Stimulated activated CD4-positive, alpha-beta T cell treated with anti-CD3 and anti-CD28 coated beads, TNF-alpha, amount 100 ng/mL, for 24 hours (primary cell): ENCODE results near the gene VAT1.

Experiments
- DNase-seq, 3 experiments: peaks; one replicate each; pipeline ENCODE4 v3.0.0-alpha.2; 2020; ENCODE audit warnings: low read depth in 3 of 3

Gene VAT1

DNA sequence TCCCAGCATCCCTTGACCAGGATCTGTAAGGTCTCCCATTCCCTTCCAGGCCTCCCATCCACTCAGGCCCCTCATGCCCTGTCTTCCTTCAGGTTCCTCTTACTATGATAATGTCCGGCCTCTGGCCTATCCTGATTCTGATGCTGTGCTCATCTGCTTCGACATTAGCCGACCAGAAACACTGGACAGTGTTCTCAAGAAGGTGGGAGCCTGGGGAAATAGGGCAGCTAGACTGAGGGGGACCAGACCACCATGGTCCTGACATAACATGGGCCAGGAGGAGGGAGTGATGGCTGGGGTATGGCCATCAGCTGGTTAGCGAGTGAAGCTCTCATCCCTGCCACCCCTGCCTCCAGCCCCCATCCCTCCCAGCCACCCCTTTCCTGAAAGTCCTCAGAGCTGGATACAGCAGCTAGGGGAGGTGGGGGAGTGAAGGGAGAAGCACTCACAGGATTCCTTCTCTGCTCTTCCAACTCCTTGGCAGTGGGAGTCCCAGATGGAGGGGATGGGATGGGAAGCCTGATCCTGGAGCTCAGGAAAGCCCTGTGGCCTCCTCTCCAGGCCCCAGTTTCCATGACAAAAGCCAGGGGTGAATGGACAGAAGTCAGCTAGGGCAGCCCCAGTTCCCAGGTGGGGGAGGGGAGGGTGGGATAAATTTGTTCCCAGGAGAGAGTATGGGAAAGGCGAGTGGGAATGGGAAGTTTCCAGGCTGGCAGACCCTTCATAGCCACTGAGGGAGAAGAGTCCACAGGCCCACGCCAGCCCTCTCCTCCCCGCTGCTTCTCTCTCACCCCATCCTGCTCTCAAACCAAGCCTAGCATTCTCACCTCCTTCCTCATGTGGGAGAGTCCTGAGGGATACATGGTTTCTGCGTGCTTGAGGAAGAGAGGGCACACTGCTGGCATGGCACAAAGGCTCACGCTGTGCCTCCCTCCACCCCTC is 5.2 kb upstream of the VAT1 start:
- no peak for DNase-seq

DNA sequence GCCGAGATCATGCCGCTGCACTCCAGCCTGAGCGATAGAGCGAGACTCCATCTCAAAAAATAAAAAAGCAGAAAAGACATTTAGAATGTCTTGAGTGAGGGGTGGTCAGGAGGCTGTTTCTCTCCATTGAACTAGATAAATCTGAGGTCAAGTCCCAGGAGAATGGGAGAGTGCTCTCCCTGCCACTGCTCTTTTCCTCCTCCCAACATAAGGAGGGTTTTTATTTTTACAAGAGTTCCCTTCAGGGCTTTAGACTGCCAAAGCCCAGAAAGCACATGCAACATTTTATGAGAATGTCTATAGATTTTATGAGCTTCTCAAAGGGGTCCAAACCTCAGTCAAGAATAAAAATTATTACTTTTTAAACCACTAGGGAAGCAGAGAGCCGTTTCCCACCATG is 4.4 kb upstream of the VAT1 start:
- DNase-seq, result no peak

DNA sequence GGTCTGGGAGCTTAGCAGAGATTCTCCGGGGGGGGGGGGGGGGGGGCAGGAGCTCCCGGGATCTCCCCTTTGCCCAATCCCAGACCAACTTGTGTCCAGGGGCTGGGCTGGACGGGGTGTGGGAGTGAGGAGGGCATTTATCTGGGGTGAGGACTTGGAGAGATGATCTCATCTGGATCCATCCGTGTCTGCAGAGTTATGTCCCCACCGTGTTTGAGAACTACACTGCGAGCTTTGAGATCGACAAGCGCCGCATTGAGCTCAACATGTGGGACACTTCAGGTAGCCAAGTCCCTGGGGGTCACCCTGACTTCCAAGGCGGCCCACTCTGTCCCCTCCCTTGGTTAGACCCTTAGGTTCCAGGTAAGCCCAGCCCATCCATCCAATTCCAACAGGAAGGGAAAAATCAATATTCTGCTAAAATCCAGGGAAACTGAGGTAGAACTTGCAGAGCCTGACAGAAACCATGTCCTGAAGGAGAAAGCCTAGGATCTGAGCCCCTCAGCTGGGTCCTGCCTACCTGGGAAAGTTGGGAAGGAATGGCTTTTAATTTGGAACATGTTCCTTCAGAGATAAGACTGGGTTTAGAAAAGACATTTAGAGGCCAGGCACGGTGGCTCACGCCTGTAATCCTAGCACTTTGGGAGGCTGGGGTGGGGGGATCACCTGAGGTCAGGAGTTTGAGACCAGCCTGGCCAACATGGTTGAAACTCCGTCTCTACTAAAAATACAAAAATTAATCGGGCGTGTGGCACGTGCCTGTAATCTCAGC is 3.8 kb upstream of the VAT1 start:
- no peak for DNase-seq

DNA sequence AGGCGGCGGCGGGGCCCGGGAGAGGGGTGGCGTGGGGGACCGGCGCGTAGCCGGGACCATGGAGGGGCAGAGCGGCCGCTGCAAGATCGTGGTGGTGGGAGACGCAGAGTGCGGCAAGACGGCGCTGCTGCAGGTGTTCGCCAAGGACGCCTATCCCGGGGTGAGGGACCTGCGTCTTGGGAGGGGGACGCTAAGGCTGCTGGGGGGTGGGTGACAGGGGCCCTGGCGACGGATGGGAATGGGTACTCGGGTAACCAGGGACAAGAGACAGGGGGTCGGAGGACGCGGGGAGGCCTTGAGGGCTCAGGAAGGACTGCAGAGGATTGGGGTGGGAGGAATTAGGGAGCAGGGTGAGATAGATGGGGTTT is 3.1 kb upstream of the VAT1 start:
- no peak for DNase-seq

DNA sequence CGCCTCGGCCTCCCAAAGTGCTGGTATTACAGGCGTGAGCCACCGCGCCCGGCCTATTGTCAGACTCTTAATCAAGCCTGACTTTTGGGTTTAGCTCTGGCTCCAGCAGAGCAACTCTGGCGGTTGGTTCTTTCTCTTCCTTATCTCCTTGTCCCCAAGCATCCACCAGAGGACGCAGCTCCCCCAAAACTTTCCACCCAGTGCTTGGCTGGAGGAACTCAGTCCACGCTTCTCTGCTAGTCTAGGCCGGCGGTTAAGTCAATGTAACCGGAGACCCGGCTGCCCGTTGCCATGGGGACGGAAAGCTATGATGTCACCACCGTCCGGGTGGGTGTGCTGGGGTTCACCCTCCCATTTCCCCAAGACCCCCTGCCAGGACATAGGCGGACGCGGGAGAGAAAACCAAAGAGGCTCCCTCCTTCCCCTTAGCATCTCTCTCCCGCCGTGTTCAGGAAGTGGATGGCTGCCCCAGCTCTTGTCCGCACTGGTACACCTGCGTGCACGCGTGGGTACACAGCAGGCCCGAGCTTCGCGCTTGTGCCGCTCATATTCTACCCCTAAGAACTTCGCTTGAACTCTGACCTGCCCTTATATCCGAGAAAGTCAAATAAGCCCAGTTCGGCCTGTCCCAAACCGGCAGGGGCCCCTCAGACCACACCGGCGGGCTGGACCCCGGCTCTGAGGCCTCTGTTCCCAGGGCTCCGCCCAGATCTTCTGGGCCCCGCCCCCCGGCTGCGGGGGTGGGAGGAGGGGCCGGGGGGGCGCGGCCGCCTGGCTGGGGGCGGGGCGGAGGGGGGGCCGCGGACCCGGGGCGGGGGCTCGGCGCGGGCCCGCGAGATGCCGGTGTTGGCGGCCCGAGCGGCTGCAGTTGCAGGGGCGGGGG is 2.5 kb upstream of the VAT1 start, which contains the start of gene RND2:
TSS of gene RND2 (plus strand) at position 825 of the 883 bp plus-strand sequence. CDS start 117 bp downstream, outside the sequence.
- DNase-seq, result peak; percentile 49 to 77 (median 60)

DNA sequence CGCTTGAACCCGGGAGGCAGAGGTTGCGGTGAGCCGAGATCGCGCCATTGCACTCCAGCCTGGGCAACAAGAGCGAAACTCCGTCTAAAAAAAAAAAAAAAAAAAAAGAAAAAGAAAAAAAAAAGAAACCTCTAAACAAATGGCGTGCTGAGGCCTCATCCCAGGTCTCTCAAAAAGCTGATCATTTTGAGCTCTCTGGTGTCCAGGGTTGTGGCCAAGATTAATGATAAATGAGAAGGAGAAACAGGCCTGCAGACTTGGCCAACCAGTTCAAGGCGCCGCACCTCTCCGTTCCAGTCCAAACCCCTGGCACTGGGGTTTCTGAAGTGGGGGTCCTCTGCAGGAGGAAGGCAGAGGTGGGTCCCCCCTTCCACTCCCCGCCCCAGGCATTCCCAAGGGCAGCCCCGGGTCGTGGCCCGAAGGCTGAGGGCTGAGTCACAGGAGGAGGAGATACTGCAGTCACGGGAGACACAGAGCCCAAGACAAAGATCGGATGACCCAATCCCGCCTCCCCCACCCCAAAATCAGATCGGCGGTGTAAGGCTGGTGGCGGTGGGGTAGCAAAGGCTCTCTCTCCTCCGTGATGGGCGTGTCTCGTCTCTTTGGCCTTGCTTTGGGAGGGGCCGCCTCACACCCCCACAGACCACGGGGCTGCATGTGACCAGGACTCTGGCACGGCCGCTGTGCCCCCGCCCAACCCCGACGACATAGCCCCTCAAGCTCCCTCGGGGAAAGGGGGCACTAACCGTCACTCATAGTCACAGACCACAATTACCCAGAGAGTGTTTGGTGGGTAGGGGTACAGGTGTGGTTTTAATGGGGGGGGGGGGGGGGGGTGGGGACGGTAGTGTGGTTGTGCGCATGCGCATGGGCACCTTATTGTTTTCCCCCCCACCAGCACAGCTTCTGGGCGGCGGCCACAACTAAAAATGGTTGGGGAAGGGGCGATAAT is 1.1 kb downstream of the VAT1 start:
- DNase-seq, result no peak

DNA sequence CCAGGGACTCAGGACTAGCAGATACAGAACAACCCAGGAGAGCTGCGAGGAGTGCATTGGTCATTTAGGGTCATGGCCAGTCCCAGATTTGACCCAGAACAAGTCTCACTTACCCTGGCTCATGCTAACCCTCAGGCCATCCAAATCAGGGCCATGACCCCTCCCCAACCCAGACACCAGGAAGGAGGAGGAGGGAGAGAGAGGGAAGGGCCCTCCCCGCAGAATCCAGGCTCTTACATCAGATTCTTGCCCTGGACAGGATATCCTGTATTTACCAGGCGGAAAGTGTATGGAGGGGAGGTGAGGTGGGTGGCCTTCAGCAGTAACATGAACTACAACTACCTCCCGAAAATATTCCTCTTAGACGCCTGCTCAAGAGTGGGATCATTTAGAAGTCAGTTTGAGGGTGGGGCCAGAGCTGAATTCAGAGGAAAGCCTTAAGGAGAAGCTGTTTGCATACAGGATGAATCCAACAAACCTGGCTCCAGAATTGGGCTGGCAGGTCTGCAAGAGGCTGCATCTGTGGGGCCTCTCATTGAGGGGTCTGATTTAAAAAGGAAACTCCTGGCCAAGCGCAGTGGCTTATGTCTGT is 2.1 kb downstream of the VAT1 start:
- no peak for DNase-seq

DNA sequence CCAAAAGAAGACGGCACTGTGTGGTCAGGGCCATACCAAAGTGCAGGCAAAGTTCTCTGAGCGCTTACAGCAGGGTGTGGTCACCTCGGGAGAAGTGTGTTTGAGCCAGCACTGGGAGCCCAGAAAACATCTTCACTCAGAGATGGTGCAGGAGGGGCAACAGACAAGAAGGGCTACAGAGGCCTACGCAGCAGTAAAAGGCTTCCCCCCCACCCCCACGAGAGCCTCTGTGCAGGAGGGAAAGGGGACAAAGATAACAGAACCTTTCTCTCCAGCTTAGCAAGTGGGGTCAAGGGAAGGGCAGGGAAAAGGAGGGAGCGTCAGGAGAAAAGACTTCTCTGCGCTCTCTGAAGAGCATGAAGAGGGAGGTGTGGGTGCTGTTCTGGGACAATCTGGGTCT is 2.8 kb downstream of the VAT1 start:
- no peak for DNase-seq

DNA sequence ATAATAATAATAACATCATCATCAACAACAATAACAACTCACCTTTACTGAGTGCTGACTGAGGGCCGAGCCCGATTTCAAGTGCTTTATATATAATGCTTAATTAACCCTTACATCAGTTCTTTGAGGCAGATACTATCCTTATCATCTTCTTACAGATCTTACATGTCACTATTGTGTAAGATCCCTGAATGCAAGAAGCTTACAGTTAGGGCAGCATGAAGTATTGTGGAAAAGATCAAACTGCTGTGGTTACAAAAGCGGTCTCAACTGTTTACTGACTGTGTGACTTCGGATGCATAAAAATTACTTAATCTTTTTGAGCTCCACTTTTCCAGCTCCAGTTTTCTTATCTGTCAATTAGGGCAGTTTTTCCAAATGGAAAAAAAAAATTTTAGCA is 3.3 kb downstream of the VAT1 start:
- no peak for DNase-seq

DNA sequence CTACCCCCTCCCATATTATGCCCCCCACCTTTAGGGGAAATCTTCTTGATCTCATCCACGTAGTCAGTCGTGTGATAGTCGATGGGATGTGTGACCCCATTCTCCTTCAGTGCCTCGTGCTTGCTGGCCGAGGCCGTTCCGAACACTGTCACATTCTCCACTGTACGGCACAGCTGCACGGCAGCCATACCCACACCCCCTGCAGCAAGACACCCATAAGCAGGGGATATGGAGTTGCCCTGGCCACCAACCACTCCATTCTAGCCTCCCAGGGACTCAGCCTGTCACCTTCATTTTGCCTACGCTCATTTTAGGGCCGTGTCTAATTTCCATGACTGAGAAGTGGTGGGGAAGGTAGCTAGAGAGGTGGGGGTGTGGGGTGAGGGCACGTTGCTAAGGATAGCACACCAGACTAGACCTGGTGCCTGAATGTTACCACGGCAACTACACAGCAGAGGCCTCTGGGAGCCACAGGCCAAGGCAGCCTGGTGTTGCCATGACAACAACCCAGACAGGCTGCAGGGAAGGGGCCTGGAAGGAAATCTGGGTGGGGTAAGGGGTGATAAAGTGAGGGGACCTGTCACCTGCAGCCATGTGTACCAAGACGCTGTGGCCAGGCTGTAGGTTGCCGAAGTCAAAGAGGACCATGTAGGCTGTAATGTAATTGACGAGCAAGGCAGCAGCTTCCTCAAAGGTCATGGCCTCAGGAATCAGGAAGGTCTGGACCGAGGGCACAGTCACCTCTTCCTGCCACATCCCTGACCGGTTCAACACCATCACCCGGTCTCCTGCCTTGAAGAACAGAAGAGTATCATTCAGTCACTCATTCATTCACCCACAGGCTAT is 4.0 kb downstream of the VAT1 start:
- DNase-seq, result no peak

DNA sequence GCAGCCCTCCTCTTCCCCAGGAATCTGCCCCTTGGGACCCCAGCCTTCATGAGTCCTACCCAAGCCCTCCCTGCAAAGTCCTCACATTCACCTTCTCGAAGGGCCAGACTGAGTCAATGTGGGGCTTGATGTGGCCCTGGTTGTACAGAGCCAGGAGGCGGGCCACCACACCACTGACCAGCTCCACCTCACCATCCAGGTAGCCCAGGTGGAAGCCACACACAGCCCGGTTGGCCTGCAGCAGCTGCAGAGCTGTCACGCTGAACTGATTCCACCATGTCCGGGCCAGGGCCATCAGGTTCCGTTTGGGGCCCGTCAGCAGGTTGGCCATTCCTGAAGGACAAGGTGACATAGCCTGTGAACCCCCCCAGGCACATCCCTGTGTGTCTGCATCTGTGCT is 6.0 kb downstream of the VAT1 start:
- no peak for DNase-seq

DNA sequence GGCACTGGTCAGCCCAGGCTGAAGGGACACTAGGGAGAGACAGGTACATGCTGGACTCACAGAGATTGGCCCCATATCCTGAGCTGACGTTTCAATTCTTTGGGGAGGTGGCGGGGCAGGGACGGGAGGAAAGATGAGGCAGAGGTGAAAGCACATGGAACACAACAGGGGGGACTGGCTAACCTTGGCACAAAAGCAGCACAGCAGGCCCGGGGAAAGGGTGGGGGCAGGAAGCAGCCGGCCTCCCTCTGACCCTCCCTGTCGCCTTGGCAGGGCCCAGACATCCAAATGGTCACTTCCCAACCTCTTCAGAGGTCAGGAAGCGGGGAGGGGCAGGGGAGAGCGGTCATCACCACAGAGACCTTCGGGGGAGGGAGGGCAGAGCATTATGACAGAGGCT is 6.6 kb downstream of the VAT1 start:
- DNase-seq, result no peak

DNA sequence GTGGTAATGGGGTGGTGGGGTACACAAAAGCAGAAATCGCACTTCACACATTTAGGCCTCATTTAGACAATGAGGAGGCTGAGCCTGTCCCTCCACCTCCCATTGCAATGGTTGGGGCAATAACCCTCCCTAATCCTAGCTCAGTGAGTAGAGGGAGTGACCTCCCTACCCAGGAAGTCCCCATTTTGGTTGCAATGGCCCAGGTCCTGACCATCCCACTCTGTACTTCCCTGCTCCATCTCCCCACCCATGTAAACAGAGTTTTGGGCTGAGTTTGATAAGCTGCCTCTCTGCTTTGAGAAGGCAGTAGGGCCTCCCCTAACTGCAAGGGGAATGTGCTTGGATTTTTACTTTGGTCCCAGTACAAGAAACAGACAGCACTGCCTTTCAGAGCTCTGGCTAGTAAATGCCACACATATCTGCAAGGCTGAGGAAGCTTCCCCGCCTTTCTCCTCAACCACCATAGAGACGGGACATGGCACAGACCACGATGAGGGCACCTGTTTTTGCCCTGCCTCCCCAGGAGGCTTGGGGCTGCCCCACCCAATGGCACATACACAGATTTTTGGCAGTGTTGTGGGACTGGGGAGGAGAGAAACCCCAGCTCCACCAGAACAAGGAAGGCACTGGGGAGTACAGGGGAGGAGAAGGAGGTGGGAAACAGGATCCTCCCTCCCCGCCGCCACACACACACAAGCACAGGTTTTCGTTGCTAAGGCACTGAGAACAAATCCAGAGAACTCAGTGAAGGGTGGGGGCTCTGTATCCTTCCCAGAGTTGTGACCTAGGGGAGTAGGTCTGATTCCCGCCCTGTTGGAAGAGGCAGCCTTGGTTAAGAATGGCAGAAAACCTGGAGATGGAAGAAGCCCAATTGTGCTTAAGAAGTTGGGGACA is 7.3 kb downstream of the VAT1 start:
- no peak for DNase-seq

DNA sequence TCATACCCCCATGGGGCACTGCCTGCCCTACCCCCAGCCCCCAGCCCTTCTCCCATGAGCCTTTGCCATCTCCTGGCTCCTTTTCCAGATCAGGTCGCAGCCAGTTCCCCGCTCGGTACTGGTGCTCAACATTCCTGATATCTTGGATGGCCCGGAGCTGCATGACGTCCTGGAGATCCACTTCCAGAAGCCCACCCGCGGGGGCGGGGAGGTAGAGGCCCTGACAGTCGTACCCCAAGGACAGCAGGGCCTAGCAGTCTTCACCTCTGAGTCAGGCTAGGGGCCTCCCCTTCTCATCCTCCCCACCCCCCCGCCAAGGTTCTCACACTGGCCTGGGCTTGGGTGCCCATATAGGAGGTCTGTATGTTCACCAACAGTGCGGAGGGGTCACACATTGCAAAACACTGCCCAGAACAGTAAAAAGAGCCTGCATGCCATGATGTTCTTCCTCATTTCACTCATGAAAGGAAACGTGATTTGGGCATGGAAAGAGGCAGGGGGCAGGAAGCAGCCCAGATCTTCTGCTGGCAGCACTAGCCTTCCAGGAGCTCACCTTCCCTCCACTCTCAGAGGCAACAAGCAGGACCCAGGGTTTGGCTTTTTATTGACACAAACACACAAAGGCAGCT is 8.1 kb downstream of the VAT1 start:
- DNase-seq, result no peak

DNA sequence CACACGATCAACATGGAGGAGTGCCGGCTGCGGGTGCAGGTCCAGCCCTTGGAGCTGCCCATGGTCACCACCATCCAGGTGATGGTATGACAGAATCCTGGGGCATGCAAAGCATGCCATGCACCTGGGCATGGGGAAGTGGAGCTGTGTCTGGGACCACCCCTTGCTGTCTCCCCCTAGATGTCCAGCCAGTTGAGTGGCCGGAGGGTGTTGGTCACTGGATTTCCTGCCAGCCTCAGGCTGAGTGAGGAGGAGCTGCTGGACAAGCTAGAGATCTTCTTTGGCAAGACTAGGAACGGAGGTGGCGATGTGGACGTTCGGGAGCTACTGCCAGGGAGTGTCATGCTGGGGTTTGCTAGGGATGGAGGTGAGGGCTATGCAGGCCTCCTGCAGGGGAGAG is 8.9 kb downstream of the VAT1 start:
- no peak for DNase-seq

DNA sequence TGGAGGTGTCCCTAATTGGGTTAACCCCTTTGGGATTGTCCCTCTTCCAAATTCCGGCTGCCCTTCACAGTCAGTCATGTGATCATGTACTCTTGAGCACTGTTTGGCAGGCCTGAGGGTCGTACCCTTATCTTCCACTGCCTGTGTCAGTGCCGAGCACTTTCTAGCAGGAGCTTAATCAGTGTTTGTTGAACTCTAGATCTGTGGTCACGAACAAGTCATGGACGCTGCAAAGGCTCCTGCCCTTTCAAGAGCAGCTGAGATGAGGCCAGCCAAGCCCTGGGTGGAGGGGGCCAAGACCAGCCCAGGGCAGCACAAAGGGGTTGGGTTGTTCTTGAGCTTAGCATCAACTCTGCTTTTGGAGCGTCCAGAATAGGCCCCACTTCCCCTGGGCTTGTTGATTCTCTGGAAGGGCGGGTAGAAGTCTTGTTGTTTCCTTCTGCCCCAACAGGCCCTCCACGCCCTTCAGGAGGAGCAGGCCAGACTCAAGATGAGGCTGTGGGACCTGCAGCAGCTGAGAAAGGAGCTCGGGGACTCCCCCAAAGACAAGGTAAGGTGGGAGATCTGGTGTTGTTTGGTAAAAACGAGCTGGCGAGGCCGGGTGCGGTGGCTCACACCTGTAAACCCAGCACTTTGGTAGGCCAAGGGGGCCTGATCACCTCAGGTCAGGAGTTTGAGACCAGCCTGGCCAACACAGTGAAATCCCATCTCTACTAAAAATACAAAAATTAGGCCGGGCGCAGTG is 10.3 kb downstream of the VAT1 start:
- no peak for DNase-seq

DNA sequence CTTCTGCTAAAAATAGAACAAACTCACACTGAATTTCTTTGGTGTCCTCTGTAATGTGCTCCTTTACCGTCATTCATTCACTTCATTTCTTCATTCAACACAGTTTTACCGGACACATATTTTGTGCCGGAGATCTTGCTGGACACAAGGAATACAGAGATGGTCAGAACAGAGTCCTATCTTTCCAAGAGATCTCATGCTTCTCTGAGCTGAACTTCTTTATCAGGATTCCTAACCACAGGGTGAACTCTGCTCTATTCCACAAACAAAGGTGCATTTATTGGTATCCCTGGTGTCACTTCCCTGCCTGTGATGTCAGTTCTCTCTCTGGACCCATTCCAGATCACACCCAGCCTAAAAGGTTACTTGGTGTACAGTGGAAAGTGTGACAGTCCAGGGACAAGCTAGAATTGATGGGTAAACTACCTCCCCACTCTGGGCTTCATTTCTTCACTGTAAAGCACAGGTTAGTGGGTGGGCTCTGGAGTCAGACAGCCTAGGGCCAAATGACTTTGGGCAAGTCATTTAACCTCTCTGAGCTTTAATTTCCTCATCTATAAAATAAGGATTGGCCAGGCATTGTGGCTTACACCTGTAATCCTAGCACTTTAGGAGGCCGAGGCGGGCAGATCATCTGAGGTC is 11.4 kb downstream of the VAT1 start:
- DNase-seq, result no peak
